HG02678 (cell line): Measurements from ENCODE around the gene PERM1.
"Not testable (repeated sequence)": the region's sequence is repeated elsewhere in the genome, so short reads cannot be mapped to it uniquely, and the experiment has no call there.

Source experiments
- ATAC-seq: cut with Tn5 transposase; IDR thresholded peaks from one replicate; pipeline ENCODE4 v1.9.1; 2021; ENCODE audit warnings: mild to moderate bottlenecking, moderate library complexity; ENCODE audit not compliant: unreplicated experiment

Gene PERM1, protein sequence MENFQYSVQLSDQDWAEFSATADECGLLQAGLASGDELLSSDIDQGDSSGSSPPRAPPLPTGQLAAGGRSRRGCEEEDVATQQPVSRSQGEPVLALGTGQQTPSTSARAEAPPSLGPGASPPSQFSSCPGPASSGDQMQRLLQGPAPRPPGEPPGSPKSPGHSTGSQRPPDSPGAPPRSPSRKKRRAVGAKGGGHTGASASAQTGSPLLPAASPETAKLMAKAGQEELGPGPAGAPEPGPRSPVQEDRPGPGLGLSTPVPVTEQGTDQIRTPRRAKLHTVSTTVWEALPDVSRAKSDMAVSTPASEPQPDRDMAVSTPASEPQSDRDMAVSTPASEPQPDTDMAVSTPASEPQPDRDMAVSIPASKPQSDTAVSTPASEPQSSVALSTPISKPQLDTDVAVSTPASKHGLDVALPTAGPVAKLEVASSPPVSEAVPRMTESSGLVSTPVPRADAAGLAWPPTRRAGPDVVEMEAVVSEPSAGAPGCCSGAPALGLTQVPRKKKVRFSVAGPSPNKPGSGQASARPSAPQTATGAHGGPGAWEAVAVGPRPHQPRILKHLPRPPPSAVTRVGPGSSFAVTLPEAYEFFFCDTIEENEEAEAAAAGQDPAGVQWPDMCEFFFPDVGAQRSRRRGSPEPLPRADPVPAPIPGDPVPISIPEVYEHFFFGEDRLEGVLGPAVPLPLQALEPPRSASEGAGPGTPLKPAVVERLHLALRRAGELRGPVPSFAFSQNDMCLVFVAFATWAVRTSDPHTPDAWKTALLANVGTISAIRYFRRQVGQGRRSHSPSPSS

DNA sequence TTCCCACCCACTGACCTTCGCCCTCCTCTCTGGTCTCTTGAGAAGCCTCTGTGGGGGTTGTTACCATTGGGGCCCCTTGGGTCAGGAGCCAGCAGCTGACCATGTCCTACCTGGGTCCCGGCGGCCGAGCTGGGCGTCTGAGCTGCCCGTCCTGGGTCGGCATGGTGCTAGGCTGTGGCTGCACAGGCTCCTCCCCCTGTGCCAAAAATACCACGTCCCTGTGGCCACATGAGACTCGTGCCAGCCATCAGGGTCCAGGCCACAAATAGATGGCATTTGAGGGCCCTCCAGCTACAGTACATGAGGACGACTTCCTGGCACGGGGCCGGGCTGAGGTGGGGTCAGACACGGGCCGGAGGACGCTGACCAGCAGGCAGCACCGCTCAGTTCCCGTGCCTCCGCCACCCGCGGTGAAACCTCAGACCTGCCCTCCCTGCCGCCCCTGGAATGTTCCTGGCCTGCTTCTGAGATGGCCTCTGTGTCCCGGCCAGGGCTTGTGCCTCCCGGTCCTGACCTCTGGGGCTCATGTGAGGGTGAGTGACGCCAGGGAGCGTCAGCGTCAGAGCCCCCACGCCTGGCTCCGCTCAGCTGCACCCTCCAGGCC, at the start of gene PERM1:
PERM1 (minus strand) TSS at position 139 of the 604 bp plus-strand sequence. CDS start 1,064 bp downstream, outside the sequence.
- no peak for ATAC-seq

DNA sequence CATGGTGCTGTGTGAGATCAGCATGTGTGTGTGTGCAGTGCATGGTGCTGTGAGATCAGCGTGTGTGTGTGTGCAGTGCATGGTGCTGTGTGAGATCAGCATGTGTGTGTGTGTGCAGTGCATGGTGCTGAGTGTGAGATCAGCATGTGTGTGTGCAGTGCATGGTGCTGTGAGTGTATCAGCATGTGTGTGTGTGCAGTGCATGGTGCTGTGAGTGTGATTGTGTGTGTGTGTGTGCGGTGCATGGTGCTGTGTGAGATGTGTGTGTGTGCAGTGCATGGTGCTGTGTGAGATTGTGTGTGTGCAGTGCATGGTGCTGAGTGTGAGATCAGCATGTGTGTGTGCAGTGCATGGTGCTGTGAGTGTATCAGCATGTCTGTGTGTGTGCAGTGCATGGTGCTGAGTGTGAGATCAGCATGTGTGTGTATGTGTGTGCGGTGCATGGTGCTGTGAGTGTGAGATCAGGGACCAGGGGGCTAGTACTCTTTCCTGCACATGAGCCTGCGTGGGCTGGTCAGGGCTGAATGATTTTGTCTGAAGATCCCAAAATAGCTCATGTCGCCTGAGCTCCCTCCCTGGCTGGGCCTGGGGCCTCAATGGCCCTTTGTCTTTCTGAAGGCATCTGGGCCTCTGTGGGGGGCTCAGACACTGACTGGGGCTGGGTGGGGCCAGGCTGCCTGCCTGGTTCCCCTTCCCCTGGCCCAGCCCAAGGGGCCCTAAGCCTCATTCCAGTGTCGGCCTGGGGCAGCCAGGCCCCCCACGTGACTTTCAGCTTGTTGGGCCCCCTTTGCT, 49.2 kb upstream of the PERM1 start:
- not testable (repeated sequence) for ATAC-seq

DNA sequence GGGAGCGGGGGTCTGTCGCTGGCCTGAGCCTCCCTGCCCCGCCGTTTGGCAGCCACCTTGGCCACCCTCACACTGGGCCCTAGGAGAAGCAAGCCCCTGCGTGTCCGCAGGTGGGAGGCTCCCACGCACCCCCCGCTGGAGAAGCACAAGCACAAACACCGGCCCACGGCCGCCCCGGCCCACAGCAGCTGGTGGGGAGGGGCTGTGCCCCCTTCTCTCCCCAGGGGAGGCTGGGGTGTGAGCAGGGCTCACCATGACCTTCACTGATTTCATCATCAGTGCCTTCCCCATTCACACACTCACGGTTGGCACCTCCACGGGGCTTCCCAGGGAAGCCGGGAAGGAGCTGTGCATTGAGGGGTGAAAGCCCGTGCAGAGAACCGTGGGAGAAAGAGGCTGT, 45.9 kb upstream of the PERM1 start:
- no peak for ATAC-seq

DNA sequence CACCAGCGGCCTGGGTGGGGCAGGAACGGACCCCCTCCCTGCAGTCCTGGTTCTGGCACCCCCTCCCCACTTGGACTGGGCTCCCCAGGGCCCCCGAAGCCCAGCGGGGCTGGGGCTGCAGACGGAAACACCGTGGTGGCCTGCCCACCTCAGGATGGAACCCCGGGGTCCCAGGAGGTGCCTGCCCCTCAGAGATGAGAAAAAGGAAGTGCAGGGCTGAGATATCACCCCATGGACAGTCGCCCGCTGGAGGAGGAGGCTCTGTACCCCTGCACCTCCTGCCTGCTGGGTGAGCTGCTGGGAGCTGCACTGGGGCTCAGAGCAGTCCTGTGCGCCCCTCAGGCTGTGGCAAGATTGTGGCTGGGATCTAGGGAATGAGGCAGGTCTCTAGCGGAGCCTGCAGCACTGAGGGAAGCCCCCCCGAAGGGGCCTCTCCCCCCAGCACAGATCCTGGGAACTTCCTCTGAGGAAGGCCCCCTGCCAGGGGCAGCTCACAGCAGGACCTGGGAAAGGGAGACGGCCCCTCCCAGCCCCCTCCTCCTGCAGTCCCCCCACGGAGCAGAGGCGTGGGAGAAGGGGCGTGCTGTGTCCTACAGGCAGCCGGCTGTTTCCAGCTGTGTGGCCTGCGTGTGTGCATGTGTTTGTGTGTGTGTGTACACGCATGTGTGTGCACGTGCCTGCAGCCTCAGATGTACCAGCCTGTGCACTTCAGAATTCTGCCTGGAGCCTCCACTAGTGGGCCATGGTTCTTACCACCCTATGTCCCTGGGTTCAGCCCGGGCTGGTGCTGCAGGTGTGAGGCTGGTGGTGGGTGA, 44.9 kb upstream of the PERM1 start:
- no peak for ATAC-seq

DNA sequence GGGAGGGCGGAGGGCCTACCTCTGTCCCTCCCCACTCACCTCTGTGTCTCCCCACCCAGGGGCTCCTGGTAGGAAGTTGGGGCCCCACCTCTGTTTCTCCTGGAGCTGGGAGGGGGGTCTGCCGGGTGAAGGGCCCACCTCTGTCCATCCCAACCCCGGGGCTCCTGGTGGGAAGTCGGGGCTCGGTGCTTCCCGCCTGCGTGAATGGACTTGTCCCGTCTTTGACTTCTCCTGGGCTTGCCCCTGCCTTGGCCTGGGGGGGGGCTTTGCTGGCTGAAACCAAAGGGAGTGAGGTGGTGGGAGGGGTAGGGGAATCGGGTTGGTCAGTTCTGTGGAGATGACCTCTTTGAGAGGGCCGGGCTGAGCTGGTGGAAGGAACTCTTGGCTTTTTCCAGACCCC, 43.8 kb upstream of the PERM1 start:
- no peak for ATAC-seq

DNA sequence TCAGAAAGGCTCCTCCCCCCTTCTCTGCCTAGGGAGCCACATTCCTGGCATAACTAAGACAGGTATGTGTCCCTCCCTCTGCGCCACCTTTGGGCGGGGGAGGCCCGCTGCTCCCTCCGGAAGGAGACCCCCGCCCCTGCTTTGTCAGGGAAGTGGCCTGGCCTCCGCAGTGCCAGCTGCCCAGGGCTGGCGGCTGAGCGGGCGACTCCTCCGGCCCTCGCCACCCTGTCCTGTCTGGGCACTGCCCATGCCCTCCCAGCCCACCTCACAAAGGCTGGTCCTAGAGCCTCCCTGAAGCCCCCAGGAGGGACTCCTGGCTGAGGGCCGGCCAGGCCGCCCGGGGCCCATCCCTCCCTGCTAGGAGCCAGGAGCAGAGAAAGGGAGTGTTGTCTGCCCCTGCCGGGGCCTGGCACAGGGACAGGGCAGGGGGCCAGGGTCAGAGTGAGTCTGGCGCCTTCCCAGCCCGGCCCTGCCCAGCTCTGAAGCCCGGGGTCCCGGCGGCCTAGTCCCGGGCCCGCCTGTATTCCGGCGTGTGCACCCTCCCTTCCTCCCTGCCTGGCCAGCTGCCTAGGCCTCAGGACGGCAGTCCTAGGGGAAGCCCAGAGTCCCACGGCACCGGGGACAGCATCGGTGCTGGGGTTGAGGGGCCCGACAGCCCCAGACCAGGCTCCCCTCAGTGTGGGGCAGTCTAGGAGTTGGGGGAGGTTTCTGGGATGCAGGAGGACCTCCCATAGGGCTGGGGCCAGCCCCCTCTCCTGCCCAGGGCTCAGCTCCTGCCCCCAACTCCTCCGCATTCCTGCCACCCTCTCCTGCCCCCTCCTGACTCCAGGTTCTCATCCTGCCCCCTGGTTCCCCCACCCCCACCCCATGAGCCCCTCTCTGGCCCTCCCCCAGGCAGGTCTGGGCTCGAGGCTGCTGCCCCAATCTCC, 43.1 kb upstream of the PERM1 start:
- ATAC-seq, result no peak

DNA sequence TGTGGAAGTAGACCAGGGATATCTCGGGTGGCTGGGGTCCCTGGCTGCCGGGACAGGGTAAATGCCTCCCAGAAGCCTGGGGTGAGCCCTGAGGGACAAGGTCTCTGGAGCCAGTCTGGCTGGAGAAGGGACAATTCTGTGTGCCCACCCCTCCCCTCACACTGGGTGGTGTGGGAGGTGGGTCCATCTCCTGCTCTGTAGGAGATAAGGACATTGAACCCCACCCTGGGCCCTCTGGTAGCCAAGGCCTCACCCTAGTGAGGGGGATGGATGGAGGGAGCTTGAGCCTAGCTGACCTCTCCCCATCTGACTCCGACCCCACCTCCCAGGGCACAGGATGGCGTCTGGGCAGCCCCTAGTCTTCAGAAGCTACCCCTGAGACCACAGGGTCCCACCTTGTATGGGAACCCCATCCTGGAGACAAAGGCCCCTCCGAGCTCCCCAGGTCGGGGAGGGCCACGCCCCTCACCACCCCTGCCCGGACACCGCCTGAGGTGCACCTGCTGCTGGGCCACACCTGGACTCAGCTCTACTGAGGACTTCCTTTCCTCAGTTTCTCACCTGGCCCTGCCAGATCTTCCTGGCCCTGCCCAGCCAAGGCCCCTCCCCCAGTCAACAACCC, 42.4 kb upstream of the PERM1 start:
- ATAC-seq, result no peak

DNA sequence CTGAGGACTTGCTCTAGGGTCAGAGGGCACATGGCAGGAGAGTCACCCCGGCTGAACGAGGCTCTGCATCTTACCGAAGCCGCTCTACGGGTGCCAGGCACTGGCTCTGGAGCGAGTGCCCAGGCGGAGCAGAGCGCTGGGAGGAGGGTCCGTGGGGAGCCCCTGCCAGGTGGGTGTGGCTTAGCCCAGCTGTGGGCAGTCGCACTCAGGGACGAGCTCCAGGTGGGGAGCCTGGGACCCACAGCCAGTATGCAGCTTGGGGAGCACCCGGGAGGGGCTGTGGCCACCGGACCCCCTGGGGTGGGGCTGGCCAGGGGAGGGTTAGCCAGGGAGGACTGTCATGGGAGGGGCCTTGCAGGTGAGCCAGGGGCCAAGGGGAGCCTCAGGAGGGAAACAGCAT, 41.8 kb upstream of the PERM1 start:
- no peak for ATAC-seq

DNA sequence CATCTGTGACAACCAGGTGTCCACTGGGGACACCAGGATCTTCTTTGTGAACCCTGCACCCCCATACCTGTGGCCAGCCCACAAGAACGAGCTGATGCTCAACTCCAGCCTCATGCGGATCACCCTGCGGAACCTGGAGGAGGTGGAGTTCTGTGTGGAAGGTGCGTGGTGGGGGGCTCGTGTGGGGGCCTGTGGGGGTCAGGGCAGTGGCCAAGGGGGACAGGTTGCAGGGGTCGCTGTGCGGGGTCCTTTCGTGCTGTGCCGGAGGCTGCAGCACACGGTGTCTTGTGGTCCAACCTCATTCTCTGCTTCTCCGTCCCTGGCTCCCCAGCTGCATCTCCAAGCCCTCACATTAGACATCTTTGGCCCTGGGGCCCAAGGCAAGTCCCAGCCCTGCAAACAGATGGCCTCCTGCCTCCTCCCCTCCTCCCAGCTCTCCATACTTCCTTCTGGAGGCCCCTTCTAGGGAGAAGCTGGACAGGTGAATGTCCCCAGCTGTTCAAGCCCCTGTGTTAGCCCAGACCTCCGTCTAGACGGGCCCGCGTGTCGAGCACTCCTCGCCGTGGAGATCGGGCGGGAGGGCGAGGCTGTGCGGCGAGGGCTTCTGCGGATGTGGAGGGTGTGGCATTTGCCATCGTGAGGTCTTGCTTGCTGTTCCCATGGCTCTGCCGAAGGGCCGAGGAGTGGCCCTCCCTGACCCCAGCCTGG, 40.6 kb upstream of the PERM1 start:
- no peak for ATAC-seq

DNA sequence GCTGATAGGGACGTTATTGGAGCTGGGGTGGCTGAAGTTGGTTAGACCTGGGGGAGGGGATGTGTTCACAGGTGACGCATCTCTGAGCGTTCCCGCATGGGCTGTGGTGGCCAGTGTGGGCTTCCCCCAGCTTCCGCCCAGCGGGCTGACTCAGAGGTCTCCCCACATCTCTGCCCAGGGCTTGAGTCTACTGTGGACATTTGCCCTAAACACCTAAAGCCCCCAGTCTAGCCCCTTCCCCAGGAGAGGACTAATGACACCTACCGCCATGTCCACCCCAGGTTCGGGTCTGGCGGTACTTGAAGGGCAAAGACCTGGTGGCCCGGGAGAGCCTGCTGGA, 40.0 kb upstream of the PERM1 start:
- no peak for ATAC-seq

DNA sequence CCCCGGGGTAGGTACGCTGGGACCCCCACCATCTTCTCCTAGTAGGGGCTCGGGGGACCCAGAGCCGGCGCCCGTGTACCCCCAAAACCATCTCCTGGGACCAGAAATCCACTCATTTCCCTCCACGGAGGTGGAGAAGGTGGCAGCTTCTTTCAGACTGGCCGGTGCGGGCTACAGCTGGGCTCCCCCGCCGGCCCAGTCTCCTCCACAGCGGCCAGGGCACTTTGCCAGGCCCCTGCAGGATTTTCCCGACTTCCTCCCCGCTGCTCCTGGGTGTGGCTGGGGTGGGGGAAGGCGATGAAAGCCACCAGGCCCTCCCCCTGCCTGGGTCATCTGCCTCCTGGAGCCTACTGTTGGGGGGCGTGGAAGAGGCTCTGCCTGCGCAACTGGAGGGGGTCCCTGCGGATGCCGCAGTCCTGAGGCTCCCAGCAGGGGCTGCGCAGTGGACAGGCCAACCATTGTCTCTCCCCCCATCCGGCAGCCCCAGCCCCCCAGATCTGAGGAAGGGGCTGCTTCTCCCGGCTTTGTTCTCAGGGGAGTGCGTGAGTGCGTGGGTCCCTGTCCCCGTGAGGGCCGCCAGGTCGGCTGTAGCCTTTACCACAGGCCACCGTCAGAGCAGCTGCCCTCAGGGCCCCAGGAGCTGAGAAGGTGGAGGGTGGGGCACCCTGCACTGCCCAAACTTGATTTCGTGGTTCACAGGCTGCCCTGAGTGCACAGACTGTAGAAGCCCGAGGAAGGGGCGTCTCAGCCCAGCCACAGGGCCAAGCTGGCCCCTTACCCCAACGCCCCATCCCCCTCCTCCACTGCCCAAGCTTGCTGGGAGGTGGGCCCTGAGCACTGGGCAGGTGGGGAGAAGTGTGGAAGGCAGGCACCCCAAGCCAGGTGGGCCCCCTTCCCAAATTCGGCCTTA, 39.4 kb upstream of the PERM1 start:
- ATAC-seq, result no peak

DNA sequence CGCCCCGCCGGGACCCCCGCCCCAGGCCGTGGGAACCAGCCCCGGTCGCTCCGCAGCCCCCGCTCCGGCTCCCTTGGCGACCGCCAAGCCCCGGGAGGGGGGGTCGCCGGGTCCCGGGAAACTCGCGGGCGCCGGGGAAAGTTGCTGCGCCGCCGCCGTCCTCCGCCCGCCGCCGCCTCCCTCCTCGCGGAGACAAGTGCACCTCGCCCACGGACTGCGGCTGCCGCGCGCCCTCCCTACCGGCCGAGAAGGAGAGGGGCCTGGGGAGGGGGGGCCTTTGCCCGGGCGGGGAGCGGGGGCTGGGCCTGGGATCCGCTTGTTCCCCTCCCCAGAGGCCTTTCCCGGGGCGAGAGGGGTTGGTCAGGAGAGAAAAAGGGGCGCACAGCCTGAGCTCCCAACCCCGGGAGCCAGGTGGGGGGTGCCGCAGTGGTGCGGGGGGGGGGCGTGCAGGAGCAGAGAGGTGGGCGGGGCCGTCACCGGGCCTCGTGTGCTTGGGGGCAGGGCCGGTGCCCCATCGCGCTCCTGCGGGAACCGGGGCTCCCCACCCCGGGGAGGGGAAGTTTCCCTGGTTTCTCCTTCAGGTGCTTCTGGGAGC, 38.6 kb upstream of the PERM1 start:
- ATAC-seq, result peak; percentile 15

DNA sequence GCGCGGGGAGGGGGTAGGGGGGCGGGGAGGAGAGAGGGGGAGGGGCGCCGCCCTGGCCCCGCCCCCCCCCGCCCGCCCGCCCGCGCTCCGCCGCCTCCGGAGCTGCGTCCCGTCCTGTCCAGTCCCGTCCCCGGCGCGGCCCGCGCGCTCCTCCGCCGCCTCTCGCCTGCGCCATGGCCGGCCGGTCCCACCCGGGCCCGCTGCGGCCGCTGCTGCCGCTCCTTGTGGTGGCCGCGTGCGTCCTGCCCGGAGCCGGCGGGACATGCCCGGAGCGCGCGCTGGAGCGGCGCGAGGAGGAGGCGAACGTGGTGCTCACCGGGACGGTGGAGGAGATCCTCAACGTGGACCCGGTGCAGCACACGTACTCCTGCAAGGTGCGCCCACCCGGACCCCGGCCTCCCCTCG, 38.1 kb upstream of the PERM1 start, which contains the start of gene AGRN:
AGRN (plus strand) TSS at position 121 of the 405 bp plus-strand sequence; CDS start at position 174, 53 bp downstream.
- ATAC-seq, result peak; percentile 34

DNA sequence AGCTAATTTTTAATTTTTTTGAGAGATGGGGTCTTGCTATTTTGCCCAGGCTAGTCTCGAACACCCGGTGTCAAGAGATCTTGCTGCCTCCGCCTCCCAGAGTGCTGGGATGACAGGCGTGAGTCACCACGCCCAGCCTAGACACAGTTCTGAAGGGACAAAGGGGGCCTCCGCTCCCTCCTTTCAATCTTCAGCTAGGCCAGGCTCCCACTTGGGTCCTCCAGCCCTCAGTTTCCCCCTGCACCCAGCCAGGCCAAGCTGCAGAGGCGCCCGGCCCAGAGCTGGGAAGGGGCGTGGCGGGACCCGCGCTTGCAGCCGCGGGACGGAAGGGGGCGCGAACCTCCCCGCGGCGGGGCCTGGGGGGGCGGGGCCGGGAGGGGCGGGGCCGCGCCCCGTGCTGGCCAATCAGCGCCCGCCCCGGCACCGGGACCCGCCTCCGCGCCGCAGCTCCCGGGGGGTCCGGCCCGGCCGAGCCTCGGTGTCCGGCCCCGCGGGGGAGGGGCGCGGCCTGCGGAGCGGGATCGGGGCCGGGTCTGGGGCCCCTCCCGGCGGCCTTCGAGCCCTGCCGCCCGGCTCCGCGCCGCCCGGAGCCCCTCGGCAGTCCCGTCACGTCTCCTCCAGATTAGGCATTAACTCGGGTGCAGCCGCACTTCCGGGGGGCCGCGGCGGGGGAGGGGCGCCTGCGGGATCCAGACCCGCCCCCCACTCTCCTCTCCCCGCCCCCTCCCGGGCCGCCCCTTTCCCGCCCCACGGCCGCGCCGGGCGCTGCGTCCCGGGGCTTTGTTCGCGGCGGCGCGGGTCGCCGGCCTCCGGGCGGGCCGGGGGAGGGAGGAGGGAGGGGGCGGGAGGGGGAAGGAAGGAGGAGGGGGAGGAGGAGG, 37.5 kb upstream of the PERM1 start:
- ATAC-seq, result peak; percentile 71

DNA sequence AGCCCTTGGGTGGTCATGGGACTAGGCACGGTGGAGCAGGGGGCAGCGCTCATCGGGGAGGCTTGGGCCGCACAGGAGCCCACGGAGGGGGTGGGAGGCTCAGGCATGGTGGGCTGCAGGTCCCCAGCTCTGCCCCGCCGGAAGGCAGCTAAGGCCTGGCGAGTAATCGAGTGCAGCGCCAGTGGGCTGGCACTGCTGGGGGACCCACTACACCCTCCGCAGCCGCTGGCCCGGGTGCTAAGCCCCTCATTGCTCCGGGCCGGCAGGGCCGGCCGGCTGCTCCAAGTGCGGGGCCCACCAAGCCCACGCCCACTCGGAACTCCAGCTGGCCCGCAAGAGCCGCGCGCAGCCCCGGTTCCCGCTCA, 36.4 kb upstream of the PERM1 start:
- ATAC-seq, result not testable (repeated sequence)
